HUDEP-2 (cell line): ENCODE measurements around the gene ARID5B.

Source experiments
- DNase-seq, 76 experiments: peaks; one replicate each; lab custom pipeline; 2025; ENCODE audit not compliant: unreplicated experiment in 76 of 76; lab: John Stamatoyannopoulos, UW

ARID5B gene

DNA sequence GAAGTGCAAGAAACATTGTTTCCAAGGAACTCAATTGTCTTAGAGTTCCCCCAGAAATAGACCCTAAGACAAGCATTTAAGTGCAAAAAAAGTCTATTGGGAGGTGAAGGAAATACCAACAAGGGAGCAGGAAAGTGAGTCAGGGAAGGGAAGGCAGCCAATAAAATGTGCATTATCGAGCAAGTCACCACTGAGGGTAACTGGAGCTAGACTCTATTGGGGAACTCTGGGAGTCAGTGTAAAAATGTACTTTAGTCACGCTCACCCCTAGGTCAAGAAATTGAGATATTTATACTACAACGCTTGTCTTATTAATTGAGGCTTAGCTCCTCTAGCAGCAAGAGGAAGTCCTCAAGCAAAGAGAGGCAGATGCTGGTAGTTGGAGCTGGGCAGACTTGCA is 229.4 kb downstream of the ARID5B start:
- DNase-seq = no peak

DNA sequence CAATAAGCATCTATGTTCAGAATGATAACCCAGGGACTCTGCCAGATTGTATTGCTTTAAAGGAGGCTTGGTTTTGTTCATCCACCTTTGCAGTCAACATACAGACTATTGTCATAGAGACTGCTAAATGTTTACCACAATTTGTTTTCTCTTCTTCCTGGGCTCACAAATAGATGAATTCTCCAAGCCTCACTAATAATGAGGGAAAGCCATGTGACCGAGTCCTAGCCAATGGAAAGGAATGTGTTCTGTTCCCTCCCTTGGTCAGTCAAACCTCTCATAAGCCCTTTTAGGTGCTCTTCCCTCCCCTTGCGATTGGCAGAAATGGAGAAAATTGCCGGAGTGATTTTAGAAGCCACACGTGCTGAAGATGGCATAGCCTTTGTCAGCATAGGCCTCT is 230.2 kb downstream of the ARID5B start:
- no peak for DNase-seq

DNA sequence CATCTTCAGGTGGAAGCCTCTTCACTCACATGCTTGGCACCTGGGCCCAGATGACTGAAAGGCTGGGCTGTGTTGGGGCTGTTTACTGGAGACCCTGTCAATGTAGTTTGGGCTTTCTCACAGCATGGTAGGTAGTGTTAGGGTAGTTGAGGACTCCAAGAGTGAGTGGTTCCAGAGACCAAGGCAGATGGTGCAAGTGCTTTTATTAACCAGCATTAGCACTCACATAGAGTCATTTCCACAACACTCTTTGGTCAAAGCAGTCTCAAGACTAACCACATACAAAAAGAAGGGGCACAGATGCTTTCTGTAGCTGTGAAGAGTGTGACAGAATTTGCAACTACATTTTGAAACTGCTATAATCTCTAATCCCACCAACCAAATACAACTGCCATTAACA is 232.1 kb downstream of the ARID5B start:
- DNase-seq = peak in 1 of 76 experiments; percentile 0

DNA sequence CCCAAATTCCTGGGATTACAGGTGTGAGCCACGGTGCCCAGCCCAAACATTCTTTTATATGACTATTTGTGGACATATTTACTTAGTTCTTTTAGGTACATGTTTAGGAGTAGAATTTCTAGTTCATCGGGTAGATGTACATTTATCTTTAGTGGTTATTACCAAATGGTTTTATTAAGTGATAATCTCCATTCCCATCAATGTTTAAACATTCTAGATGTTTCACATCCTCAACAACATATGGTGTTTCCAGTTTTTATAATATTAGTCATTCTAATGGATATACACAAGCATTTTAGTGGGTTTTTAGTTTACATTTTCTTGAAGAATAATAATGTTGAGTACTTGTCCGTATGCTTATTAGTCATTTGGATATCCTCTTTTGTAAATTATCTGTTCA is 235.4 kb downstream of the ARID5B start:
- no peak for DNase-seq
